Left ventricle myocardium inferior (tissue), 1 donor: ENCODE data around the gene SMYD4. TPM values are rescaled to one million over a fixed set of nuclear protein-coding genes. Genes with fewer than 3 reads are reported as not detected.

Experiments used
- DNase-seq: peaks from one replicate; pipeline ENCODE4 v3.0.0-alpha.2; 2020
- H3K27ac ChIP-seq: fragments of 200-600 bp; replicated peaks from 2 replicates; pipeline ENCODE4 v1.8.0; 2021
- H3K27me3 ChIP-seq: fragments of 200-600 bp; 2 replicates; pipeline ENCODE4 v1.8.0; 2021; ENCODE audit warnings: low read depth
- H3K36me3 ChIP-seq: fragments of 200-600 bp; 2 replicates; pipeline ENCODE4 v1.8.0; 2021
- H3K4me1 ChIP-seq: fragments of 200-600 bp; 2 replicates; pipeline ENCODE4 v1.8.0; 2021
- H3K4me3 ChIP-seq: fragments of 200-600 bp; 2 replicates; pipeline ENCODE4 v1.8.0; 2021; ENCODE audit warnings: mild to moderate bottlenecking, moderate library complexity
- H3K9me3 ChIP-seq: fragments of 200-600 bp; replicated peaks from 2 replicates; pipeline ENCODE4 v1.8.0; 2021
- intact Hi-C: fragments of 100-400 bp; cut with micrococcal nuclease; formaldehyde crosslinking; loops from one replicate; pipeline ENCODE4 v1.11.0; 2022
- total RNA-seq: library from RNA; stranded (reverse); fragmentation: NEBNext Ultra II Directional; extraction: Animal tissue kit (Norgen Biotek cat#: 25700); gene quantifications from one replicate; pipeline ENCODE4 v1.2.1, GENCODE V29; 2021
- TF ChIP-seq, protein P1 (sequence below): fragments of 200-600 bp; IDR thresholded peaks from 2 replicates; pipeline ENCODE4 v1.8.0; 2021; ENCODE audit warnings: antibody characterized with exemption, mild to moderate bottlenecking, borderline replicate concordance
- donor health status: DM: no; HTN: yes; CAD: no; lungs with severe emphysema.

SMYD4 gene
- total RNA-seq, 1 donor from 2014 or later, result 13.7 TPM

- Histone ChIP-seq H3K36me3 (no peaks in the 10 kb centered on the region), H3K27ac (peak overlapping the region; percentile 83), H3K9me3 (no peaks in the 10 kb centered on the region), H3K27me3 (no peaks in the 10 kb centered on the region), H3K4me3 (no peak overlapping the region), H3K4me1 (peaks cover 48% of the 10 kb centered on the region)
- DNase-seq, result peak; percentile 45
- intact Hi-C loops, result no loop called here
- TF ChIP-seq, protein P1, sequence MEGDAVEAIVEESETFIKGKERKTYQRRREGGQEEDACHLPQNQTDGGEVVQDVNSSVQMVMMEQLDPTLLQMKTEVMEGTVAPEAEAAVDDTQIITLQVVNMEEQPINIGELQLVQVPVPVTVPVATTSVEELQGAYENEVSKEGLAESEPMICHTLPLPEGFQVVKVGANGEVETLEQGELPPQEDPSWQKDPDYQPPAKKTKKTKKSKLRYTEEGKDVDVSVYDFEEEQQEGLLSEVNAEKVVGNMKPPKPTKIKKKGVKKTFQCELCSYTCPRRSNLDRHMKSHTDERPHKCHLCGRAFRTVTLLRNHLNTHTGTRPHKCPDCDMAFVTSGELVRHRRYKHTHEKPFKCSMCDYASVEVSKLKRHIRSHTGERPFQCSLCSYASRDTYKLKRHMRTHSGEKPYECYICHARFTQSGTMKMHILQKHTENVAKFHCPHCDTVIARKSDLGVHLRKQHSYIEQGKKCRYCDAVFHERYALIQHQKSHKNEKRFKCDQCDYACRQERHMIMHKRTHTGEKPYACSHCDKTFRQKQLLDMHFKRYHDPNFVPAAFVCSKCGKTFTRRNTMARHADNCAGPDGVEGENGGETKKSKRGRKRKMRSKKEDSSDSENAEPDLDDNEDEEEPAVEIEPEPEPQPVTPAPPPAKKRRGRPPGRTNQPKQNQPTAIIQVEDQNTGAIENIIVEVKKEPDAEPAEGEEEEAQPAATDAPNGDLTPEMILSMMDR, result no peak
Observed at GRCh38 chr17:1797323-1797722, 32.4 kb downstream of the SMYD4 start.

GRCh38 chr17:1796800-1797199 is 32.9 kb downstream of the SMYD4 start:
- DNase-seq, result no peak
- H3K36me3 ChIP-seq, result no peaks in the 10 kb centered on the region
- H3K4me1 ChIP-seq, result peaks cover 53% of the 10 kb centered on the region
- no peak overlapping the region for H3K4me3 ChIP-seq
- intact Hi-C loops, result no loop called here
- peak overlapping the region; percentile 83 for H3K27ac ChIP-seq
- H3K9me3 ChIP-seq, result no peaks in the 10 kb centered on the region
- no peaks in the 10 kb centered on the region for H3K27me3 ChIP-seq
- TF ChIP-seq, protein P1, result no peak

DNA sequence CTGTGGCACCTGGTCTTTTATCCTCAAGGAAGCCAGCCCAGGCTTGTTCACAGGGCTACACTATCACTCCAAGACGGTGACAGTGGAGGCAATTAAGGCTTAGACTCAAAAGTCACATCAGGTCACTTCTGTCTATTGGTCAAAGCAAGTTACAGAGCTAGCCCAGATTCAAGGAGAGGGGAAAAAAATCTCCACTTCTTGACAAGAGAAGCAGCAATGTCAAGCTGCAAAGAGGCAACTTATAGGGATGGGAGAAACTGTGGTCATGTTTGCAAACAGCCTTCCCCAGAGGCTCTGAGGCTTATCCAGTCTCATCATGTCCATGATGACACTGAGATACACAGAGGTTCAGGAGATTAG is 36.3 kb downstream of the SMYD4 start:
- Histone ChIP-seq H3K36me3 (no peaks in the 10 kb centered on the region), H3K27ac (no peak overlapping the region), H3K4me3 (no peak overlapping the region), H3K4me1 (peaks cover 43% of the 10 kb centered on the region), H3K27me3 (no peaks in the 10 kb centered on the region), H3K9me3 (no peaks in the 10 kb centered on the region)
- TF ChIP-seq, protein P1, result no peak
- intact Hi-C loops, result no loop called here
- no peak for DNase-seq

- no peak overlapping the region for H3K4me3 ChIP-seq
- intact Hi-C loops, result no loop called here
- TF ChIP-seq, protein P1, result no peak
- no peaks in the 10 kb centered on the region for H3K27me3 ChIP-seq
- H3K9me3 ChIP-seq, result no peaks in the 10 kb centered on the region
- peak overlapping the region; percentile 52 for H3K27ac ChIP-seq
- H3K4me1 ChIP-seq, result peaks cover 41% of the 10 kb centered on the region
- DNase-seq, result no peak
- H3K36me3 ChIP-seq, result no peaks in the 10 kb centered on the region
Observed at GRCh38 chr17:1792495-1793446, 36.9 kb downstream of the SMYD4 start.

- Histone ChIP-seq H3K9me3 (no peaks in the 10 kb centered on the region), H3K4me3 (no peak overlapping the region), H3K27ac (peak overlapping the region; percentile 65), H3K27me3 (no peaks in the 10 kb centered on the region), H3K4me1 (peaks cover 49% of the 10 kb centered on the region), H3K36me3 (peaks cover 5% of the 10 kb centered on the region)
- intact Hi-C loops, result no loop called here
- DNase-seq, result no peak
- TF ChIP-seq, protein P1, result peak; percentile 32
Observed at GRCh38 chr17:1789936-1790335, 39.8 kb downstream of the SMYD4 start.
